GM12872 (cell line): ENCODE results near the gene HOATZ.

Source experiments
- CTCF ChIP-seq: IDR thresholded peaks from 3 replicates; pipeline ENCODE4 v1.5.1; 2011; ENCODE audit warnings: low read depth, mild to moderate bottlenecking, low read length, moderate library complexity; ENCODE audit not compliant: insufficient read depth

HOATZ gene

GRCh38 chr11:111531136-111531535 lies 16.6 kb downstream of the HOATZ start:
- no peak for TF ChIP-seq CTCF

- no peak for TF ChIP-seq CTCF
Measured at GRCh38 chr11:111531687-111532364, 17.2 kb downstream of the HOATZ start.

GRCh38 chr11:111532365-111532709 lies 17.8 kb downstream of the HOATZ start:
- no peak for TF ChIP-seq CTCF

- no peak for TF ChIP-seq CTCF
Measured at GRCh38 chr11:111535281-111535680, 20.7 kb downstream of the HOATZ start.

GRCh38 chr11:111537336-111537860 lies 22.8 kb downstream of the HOATZ start:
- TF ChIP-seq CTCF = no peak

- TF ChIP-seq CTCF = no peak
Measured at GRCh38 chr11:111538407-111539114, 24.0 kb downstream of the HOATZ start.

GRCh38 chr11:111539426-111540113 lies 25.0 kb downstream of the HOATZ start:
- no peak for TF ChIP-seq CTCF
